ENCODE measurements around the gene FAM170A. TPM values are rescaled to one million over a fixed set of nuclear protein-coding genes. Genes with fewer than 3 reads are reported as not detected.

Gene FAM170A
- total RNA-seq, 1 donor from 2014 or later, result not detected

GRCh38 chr5:119614838-119615237 is 14.5 kb upstream of the FAM170A start:
- Mint-ChIP-seq H3K4me3 (no peak overlapping the region), H3K36me3 (no peaks in the 10 kb centered on the region), H3K4me1 (peaks cover 5% of the 10 kb centered on the region), H3K9me3 (peaks cover 2% of the 10 kb centered on the region), H3K27ac (no peak overlapping the region), H3K27me3 (ENCODE audit: insufficient read depth, low read depth) (peaks cover 3% of the 10 kb centered on the region)
- Histone ChIP-seq H3K9me3 (ENCODE audit: low read depth) (no peaks in the 10 kb centered on the region), H3F3A (ENCODE audit: low read depth) (no peaks in the 10 kb centered on the region), H3K27me3 (no peaks in the 10 kb centered on the region), H3K79me2 (ENCODE audit: low read depth) (no peaks in the 10 kb centered on the region), H3K4me3 (no peak overlapping the region), H2AFZ (replicated peaks) (no peak overlapping the region), H3K27ac (no peak overlapping the region), H3K9ac (no peak overlapping the region), H3K4me1 (peaks cover 7% of the 10 kb centered on the region), H4K20me1 (ENCODE audit: low read depth) (no peaks in the 10 kb centered on the region), H3K36me3 (no peaks in the 10 kb centered on the region), H3K4me2 (no peak overlapping the region)
- DNase-seq (ENCODE audit: low spot score), result no peak
- no peak for TF ChIP-seq CTCF (IDR thresholded peaks at IDR 0.05)
- TF ChIP-seq EZH2phosphoT487 (IDR thresholded peaks at IDR 0.05), result no peak
- TF ChIP-seq EZH2 (IDR thresholded peaks at IDR 0.05), result no peak

- Mint-ChIP-seq H3K36me3 (peaks cover 2% of the 10 kb centered on the region), H3K27ac (no peak overlapping the region), H3K4me1 (no peaks in the 10 kb centered on the region), H3K27me3 (ENCODE audit: insufficient read depth, low read depth) (no peaks in the 10 kb centered on the region), H3K9me3 (peaks cover 9% of the 10 kb centered on the region), H3K4me3 (no peak overlapping the region)
- Histone ChIP-seq H3K79me2 (ENCODE audit: low read depth) (no peaks in the 10 kb centered on the region), H3K9ac (no peak overlapping the region), H3K9me3 (ENCODE audit: low read depth) (no peaks in the 10 kb centered on the region), H2AFZ (replicated peaks) (no peak overlapping the region), H3K4me2 (no peak overlapping the region), H3K4me3 (no peak overlapping the region), H3K27ac (no peak overlapping the region), H3K27me3 (no peaks in the 10 kb centered on the region), H4K20me1 (ENCODE audit: low read depth) (no peaks in the 10 kb centered on the region), H3K36me3 (no peaks in the 10 kb centered on the region), H3F3A (ENCODE audit: low read depth) (no peaks in the 10 kb centered on the region), H3K4me1 (no peaks in the 10 kb centered on the region)
- DNase-seq (ENCODE audit: low spot score), result no peak
- no peak for TF ChIP-seq EZH2 (IDR thresholded peaks at IDR 0.05)
- TF ChIP-seq EZH2phosphoT487 (IDR thresholded peaks at IDR 0.05), result no peak
- no peak for TF ChIP-seq CTCF (IDR thresholded peaks at IDR 0.05)
Observed at GRCh38 chr5:119626086-119626485, 3.3 kb upstream of the FAM170A start.

- no peak for DNase-seq (ENCODE audit: low spot score)
- no peaks in the 10 kb centered on the region for H3K9me3 ChIP-seq (ENCODE audit: low read depth)
- no peaks in the 10 kb centered on the region for H3K36me3 ChIP-seq
- no peak overlapping the region for H2AFZ ChIP-seq (replicated peaks)
- TF ChIP-seq EZH2phosphoT487 (IDR thresholded peaks at IDR 0.05), result no peak
- no peak for TF ChIP-seq EZH2 (IDR thresholded peaks at IDR 0.05)
- TF ChIP-seq CTCF (IDR thresholded peaks at IDR 0.05), result no peak
- no peaks in the 10 kb centered on the region for H3K4me1 ChIP-seq
- H3K4me1 Mint-ChIP-seq, result no peaks in the 10 kb centered on the region
- no peaks in the 10 kb centered on the region for H4K20me1 ChIP-seq (ENCODE audit: low read depth)
- H3K4me3 Mint-ChIP-seq, result no peak overlapping the region
- peaks cover 2% of the 10 kb centered on the region for H3K36me3 Mint-ChIP-seq
- H3K27ac ChIP-seq, result no peak overlapping the region
- no peak overlapping the region for H3K9ac ChIP-seq
- H3K79me2 ChIP-seq (ENCODE audit: low read depth), result no peaks in the 10 kb centered on the region
- no peak overlapping the region for H3K27ac Mint-ChIP-seq
- H3K27me3 Mint-ChIP-seq (ENCODE audit: insufficient read depth, low read depth), result peaks cover 2% of the 10 kb centered on the region
- no peak overlapping the region for H3K4me3 ChIP-seq
- no peaks in the 10 kb centered on the region for H3K27me3 ChIP-seq
- no peak overlapping the region for H3K4me2 ChIP-seq
- peaks cover 9% of the 10 kb centered on the region for H3K9me3 Mint-ChIP-seq
- no peaks in the 10 kb centered on the region for H3F3A ChIP-seq (ENCODE audit: low read depth)
Observed at GRCh38 chr5:119630752-119631440, 1.5 kb downstream of the FAM170A start.
